HL-60/S4 treated with retinoic acid at 250 ng/mL for 4 days and 3 days (cell line): Measurements from ENCODE around the gene CPNE5.
"Not testable (repeated sequence)": the region's sequence is repeated elsewhere in the genome, so short reads cannot be mapped to it uniquely, and the experiment has no call there.

Experiments
- in situ Hi-C: fragments of 300-500 bp; cut with MboI; formaldehyde crosslinking; loops from 2 replicates; pipeline ENCODE4 v1.7.0; 2022; ENCODE audit warnings: low sequenced_read_pairs

The CPNE5 gene

DNA sequence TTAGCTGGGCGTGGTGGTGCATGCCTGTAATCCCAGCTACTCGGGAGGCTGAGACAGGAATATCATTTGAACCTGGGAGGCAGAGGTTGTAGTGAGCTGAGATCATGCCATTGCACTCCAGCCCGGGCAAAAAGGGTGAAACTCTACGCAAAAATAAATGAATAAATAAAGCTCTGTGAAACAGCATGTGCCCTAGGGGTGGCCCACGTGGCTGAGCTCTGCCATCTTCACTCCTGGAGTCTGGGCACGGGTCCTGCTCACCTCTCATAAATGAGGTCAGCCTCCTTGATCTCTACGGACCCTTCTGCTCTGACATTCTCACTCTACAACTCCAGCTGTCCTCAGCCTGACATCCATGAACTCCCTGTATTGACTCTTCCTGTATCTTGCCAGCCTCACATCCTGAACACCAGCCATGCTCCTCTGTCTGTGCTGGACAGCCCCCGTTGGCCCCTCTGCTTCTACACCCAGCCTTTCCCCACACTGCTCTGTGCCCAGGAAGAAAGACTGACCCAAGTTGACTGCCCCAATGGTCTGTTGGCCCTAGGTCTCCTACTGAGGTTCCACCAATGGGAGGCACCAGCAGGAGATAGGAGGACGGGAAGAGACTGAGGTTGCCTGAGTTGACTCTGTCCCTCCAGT lies 21.9 kb downstream of the CPNE5 start:
- in situ Hi-C loops = no loop called here

DNA sequence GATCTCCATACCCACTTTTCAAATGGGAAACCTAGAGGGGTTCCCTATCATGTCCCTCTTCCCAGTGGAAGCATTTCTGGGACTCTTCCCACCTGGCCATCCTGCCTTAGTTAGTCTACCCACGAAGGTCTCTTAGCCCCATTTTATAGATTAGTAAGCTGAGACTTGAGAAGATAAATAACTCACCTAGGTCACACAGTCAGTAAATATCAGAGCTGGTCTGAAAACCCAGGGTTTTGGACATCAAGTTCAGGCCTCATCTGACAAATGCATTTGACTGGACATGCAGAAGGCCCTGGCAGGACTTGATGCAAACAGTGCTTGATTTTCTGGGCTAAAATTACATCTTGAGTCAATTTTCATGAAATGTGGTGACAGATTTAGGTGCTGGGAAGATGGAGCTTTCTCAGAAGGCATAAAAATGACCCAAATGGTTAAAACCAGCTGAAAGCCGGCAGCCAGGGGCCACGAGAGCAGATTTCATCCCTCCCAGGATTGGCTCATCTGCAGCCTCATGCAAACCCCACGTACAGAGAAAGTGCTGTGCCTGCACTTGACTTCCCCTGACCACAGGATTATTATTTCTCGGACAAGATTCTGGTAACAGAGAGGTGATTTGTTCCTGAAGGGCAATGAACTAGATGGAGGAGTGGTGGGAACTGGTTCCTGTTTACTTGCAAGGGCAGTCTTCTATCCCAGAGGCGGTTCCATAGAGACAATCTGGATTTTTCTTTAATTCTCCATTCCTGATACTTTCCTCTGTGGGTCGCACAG lies 23.1 kb downstream of the CPNE5 start:
- in situ Hi-C loops = no loop called here

DNA sequence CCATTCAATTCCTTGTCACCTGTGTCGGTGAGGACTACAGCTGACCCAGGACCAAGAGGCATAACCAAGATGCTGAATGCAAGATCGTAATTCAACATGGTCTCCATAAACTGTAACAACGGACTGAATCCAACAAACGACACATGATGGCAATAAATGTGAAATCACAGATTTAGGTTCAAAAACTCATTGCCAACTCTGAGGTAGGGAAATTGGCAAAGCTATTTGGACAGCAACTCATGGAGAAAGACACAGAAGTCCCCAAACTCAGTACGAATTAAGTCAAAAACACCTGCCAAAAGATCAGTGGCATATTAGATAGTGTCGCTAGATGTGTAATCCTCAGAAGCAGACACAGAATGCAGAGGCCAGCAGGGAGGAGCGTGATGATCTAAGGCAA lies 25.0 kb downstream of the CPNE5 start:
- in situ Hi-C loops = no loop called here

DNA sequence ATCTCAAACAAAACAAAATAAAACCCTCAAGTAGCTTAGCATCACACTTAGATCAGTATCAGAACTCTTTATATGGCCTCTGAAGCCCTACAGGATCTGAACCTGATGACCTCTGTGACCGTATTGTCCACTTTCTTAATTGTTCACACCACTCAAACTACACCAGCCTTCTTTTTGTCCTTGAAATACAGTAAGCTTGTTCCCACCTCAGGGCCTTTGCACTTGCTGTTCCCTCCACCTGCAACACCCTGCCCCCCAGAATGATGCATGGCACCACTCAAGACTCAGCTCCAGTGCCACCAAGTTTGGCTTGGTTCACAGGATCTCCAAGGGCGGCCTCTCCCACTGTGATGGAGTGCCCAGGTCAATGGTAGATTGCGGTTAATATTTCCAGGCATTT lies 25.7 kb downstream of the CPNE5 start:
- in situ Hi-C loops = no loop called here

DNA sequence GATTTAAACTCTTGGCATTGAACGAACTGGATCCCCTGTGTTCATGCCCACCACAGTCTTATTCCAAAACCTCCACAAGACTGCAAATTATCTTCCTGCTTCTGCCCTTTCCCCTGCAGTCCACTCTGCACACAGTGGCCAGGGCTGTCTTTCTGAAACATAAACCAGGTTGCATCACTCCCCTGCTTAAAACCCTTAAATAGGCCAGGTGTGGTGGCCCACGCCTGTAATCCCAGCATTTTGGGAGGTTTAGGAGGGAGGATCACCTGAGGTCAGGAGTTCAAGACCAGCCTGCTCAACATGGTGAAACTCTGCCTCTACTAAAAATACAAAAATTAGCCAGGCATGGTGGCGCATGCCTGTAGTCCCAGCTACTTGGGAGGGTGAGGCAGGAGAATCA lies 26.2 kb downstream of the CPNE5 start:
- in situ Hi-C loops = not testable (repeated sequence)

DNA sequence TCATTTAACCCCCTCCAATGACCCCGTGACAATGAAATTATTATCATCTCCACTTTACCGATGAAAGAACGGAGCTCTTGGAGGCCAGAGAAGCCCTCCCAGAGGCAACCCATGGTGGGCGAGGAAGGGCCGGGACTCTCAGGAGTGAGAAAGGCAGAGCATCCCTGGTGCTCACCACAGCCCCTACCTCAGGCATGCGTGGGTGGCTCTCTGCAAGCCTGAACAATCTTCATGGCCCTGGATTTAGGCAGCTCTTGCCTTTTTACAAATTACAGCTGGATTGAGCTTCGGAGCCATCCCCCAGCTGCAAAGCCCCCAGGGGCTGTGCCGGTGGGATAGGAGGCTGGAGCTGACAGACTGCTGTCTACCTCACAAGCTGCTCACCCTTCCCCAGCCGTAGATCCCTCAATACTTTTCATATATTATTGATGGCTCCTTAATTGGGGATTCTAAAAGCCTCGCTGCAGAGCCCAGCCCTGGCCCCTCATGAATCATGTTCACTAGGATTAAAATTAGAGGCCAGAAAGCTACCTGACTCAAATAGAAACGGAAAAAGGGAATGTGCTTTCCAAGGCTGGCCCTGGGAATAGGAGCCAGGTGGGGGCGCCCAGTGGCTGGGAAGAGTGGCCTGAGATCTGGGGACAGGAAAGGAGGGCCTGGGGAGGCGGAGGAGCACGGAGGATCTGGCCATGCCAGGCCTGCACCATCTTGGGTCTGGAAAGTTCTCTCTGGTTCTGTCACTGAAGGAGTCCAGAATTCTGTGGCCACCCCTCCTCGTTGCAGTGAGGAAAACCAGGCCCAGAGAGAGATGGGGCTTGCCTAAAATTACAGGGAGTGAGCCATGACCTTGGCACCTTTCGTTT lies 29.1 kb downstream of the CPNE5 start:
- in situ Hi-C loops = no loop called here

DNA sequence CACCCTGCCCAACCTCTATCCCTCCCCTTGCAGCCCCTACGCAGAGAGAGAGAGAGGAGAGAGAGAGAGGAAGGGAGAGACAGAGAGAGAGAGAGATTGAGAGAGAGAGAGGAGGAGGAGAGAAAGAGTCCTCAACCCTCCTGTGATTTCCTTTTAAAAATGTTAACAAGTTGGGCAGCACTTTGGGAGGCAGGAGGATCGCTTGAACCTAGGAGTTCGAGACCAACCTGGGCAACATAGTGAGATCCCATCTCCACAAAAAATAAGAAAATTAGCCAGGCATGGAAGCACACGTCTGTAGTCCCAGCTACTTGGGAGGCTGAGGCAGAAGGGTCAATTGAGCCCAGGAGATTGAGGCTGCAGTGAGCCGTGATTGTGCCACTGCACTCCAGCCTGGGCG lies 30.1 kb downstream of the CPNE5 start:
- in situ Hi-C loops = no loop called here

DNA sequence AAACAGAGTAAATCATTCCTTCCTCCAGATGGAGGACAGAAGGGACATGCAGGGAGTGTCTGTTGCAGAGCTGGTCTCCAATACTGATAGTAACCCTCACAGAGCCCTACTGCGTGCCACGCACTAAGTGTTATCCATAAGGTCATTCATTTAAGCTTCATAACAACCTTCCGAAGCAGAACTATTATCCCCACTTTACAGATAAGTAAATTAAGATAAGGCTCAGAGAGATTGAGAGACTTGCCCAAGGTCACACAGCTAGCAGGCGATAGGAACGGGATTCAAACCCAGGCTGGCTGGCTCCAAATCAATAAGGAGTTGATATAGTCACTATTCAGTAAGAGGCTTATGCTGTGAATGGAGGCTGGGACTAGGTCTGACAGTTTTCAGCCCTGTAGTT lies 30.6 kb downstream of the CPNE5 start:
- in situ Hi-C loops = no loop called here

DNA sequence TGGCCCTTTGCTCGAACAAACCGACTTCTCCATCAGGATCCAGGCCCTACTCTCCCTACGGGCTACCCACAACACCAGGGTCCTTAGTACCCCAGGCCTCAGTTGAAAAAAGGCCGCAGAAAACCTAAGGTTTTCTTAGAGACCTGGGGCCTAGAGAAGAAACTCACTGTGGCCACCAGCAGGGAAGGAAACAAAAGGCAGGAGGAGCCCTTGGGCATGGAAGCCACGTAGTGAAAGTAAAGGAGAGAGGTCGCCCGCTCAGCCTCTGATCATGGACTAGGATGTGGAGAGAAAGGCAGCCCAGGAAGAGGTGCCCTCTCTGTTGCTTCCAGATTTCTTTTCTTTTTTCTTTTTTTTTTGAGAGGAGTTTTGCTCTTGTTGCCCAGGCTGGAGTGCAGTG lies 31.5 kb downstream of the CPNE5 start:
- in situ Hi-C loops = no loop called here

DNA sequence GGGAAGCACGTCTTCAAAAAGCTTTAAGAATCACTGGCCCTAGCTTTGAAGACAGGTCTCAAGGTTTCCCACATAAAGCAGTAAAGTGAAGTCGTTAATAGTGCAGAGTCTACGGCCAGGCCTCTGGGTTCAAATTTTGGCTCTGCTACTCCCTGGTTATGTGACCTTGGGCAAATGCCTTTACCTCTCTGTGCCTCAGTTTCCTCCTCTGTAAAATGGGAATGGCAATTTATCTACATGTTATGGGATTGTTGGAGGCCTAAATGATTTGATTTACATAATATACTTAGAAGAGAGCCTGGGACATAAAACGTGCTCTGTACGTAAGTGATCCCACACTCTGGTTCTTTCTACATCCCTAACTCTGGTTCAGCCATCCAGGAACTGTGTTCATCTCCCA lies 32.1 kb downstream of the CPNE5 start:
- in situ Hi-C loops = no loop called here

DNA sequence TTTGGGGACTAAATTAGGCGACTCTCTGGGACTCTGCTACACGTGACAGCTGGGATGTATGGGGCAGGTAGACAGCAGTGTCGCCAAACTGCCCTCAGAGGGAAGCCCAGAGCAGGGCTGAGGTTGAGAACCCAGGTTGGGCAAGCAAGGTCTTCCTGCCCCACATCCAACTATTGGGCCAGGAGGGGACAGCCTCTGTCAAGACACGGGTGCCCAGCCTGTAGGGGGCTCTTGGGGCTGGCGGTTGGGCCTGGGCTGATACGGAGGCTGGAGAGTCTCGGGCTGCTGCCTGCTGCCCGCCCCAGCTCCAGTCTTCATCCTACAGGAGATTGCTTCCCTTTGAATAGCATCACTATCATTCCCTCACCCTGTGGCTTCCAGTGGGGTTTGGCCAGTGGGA lies 33.3 kb downstream of the CPNE5 start:
- in situ Hi-C loops = no loop called here

DNA sequence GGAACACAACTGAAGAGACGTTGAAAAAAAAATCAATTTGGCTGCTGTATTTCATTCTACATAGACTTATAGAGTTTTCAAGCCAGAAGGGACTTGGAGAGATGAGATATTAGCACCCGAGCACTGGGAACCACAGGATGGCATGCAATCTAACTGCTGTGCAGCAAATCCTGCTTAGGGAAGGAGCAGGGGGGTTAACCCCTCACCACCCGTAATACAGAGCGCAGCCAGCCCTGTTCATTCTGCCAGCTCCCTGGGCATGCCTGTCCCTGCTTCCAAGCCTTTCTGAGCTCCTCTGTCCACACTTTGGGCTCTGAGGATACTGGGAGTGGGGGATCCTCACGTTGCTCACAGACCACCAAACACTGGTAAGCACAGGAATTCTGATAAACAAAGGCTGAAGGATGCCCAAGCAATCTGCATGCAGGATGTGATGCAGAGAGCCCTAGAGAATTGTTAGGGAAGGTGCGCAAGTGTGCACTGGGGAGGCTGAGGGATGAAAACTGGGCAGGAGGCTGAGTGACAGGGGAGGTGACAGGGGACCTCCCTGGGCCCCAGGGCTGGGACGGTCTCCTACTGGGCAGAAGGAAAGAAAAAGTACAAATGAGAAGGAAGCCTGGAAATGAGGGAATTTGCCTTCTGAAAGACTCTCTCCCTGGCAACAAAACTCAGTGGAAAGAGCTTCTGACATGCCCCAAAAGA lies 34.0 kb downstream of the CPNE5 start:
- in situ Hi-C loops = no loop called here

DNA sequence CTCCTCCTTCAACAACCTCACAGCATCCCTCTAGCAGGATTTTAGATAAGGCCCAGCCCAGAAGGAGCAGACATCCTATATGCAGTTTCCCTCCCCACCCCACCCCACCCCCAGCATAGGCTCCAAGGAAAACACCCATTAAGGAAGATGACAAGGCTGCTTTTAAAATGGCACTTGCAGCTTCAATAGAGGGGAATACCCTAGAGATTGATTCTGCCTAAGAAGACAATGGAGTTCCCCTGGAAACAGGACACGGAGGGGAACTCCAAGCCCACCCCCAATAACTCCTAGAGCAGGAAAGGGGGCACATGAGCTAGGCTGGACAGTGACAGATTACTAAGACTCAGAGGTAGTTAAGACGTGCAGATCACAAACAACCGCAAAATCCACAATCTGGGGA lies 34.7 kb downstream of the CPNE5 start:
- in situ Hi-C loops = no loop called here

DNA sequence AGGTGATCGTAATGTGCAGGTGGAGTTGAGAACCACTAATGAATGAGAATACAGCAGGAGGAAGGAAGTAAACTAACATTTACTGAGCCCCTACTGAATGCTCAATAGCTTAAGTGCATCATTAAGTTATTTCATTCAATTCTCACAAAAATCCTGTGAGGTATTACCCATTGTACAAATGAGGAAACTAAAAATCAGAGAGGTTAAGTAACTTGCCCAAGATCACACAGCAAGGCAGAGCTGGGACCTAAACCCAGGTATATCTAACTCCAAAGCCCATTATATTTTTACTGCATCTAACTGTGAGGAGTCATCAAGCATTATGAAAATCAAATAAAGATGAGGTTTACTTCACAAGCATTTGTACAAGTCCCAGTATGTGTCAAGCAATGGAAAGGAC lies 35.3 kb downstream of the CPNE5 start:
- in situ Hi-C loops = no loop called here

DNA sequence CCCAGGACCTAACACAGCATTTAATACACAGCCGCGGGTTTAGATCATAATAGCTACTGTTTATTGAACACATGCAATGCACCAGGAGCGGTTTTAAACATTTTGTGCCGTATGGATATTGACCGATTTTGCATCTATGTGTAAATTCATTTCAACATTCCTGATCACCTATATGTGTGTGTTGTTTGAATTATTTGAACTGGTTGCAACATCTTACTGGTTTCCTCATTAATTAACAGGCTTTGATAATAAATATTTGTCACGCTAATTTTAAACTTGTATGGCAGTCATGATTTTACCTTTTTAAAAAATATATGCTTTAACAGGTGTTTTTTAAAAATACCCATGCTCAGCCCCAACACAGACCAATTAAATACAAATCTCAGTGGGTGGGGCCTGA lies 35.8 kb downstream of the CPNE5 start:
- in situ Hi-C loops = no loop called here

DNA sequence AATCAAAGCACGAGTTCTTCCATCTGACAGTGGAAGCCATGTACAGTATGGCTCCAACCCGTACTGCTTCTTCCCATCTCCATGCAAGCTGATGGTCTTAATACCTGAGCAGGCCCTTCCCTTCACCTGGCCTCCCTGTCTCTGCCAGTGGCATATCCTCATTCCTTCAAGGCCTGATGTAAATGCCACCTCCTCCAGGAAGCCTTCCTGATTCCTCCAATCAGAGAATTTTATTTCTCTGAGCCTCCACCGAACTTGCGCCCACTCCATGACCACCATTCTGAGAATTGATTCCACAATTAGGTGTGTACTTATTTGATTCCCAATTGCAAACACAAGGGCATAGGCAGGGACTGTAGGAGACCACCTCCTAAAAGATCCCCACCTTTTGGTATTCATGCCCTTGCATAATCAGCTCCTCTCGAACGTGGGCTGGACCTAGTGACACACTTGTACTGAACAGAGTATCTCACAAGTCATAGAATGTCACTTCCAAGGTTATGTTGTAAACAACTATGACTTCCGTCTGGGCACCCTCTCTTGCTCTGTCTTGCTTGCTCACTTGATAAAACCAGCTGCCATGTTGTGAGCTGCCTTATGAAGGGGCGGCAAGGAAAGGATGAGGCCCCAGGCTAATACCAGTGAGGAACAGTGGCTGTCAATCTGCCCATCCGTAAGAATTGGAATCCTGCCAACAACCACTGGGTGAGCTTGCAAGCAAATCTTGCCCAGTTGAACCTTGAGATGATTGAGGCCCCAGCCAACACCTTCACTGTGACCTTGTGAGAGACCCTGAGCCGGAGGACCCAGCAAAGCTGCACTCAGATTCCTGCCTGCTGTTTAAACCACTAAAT lies 38.8 kb downstream of the CPNE5 start:
- in situ Hi-C loops = no loop called here

DNA sequence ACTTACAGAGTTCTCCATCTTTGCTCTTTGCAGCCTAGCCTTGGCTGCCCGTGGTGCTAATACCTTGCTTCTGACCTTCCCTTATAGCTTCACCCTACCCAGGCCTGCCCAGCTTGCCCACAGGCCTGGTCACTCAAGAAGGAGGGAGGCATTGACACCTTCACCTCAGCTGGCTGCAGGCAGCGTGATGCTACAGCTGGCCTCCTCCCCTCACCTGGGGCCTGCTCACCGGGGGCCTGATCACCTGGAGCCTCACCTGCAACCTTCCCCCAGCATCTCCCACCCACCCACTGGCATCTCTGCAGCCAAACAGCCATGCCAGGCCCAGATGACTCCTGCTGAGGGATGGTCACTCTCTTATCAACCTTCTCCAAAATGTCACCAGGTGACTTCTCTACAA lies 40.4 kb downstream of the CPNE5 start:
- in situ Hi-C loops = no loop called here

DNA sequence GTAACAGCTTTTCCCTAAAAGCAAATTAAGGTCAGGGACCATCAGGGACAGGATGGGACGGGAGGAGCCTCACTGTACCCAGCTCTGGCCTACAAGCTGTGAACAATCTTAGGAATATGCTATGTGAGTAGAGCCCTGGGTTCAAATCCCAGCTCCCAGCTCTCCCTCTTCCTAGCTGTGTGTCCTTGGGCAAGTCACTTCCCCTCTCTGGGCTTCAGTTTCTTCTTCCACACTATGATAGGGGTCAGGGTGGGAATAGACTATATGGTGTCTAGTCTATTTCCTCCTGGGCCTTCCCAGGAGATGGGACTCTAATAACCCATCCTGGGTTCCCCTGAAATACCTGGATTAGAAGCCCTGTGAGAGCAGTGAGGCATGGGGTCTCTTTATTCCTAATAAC lies 41.6 kb downstream of the CPNE5 start:
- in situ Hi-C loops = no loop called here

DNA sequence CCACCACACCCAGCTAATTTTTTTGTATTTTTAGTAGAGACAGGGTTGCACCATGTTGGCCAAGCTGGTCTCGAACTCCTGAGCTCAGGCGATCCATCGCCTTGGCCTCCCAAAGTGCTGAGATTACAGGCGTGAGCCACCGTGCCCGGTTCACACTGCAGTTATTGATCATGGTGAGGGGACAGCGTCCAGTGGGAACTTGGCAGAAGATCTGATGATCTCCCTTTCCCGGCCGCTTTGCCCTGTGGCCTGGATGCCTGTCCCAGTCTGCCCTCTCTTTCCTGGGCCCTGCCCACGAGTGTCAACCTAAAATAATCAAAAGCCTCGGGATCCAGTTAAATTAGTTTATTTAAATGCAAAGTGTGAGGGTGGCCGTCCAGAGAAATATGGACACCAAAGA lies 42.2 kb downstream of the CPNE5 start:
- in situ Hi-C loops = no loop called here

DNA sequence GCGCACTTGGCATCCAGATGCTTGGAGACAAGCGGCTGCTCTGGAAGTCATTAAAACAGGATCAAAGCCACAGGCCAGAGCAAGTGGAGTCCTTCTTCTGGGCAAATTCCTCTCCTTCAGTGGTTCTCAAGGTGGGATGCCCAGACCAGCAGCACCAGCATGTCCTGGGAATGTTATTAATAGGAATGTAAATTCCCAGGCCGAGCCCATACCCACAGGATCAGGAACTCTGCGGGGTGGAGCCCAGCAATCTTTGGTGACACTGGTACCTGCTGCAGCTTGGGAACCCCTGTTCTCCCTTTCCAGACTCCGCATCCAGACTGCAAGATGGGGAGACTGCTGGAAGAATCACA lies 44.6 kb downstream of the CPNE5 start:
- in situ Hi-C loops = no loop called here
